Measurements from ENCODE around the gene ANO7. TPM values are rescaled to one million over a fixed set of nuclear protein-coding genes. Genes with fewer than 3 reads are reported as not detected.

Gene ANO7
- total and polyA plus RNA-seq, 2 donors (not counting 1 experiment from before 2014, with no cell fraction given): 0.64 to 1.8 TPM

GRCh38 chr2:241240320-241241004 is 52.0 kb downstream of the ANO7 start:
- H3K27me3 ChIP-seq (replicated peaks in 1 of 4; ENCODE audit: control extremely low read depth in 1 of 4, control insufficient read depth in 3 of 4, insufficient read depth in 4 of 4, low read length in 3 of 4): no peaks in the 10 kb centered on the region
- H3K9ac ChIP-seq (ENCODE audit: low read length): no peak overlapping the region
- H4K20me1 ChIP-seq (ENCODE audit: control insufficient read depth, insufficient read depth, low read length, poor library complexity, severe bottlenecking): no peaks in the 10 kb centered on the region
- WGBS (ENCODE audit: insufficient coverage): 97% methylated on average over 21 of the region's 21 CpGs
- CTCF ChIA-PET: no interaction called here
- Mint-ChIP-seq H3K27me3 (no peaks in the 10 kb centered on the region), H3K9me3 (ENCODE audit: insufficient read depth) (no peaks in the 10 kb centered on the region), H3K4me3 (no peak overlapping the region), H3K4me1 (no peaks in the 10 kb centered on the region), H3K27ac (no peak overlapping the region)
- no peaks in the 10 kb centered on the region for H3K79me2 ChIP-seq (ENCODE audit: control insufficient read depth, insufficient read depth, low read length)
- DNase-seq (no peak), ATAC-seq (ENCODE audit: low read depth) (no peak)
- H3K36me3 ChIP-seq (replicated peaks in 1 of 2; ENCODE audit: control extremely low read depth in 1 of 2, control insufficient read depth in 1 of 2, extremely low read depth in 1 of 2, insufficient read depth in 2 of 2, low read length in 1 of 2): peaks cover 0 to 90% of the 10 kb centered on the region in 2 experiments
- H3K9me3 ChIP-seq (ENCODE audit: control extremely low read depth in 1 of 3, control insufficient read depth in 2 of 3, insufficient read depth in 1 of 3, low read length in 2 of 3): no peaks in the 10 kb centered on the region
- H3K4me1 ChIP-seq (ENCODE audit: control insufficient read depth in 2 of 2, insufficient read depth in 2 of 2, low read length in 2 of 2): no peaks in the 10 kb centered on the region
- intact Hi-C loops (cut with micrococcal nuclease): no loop called here
- H3K4me2 ChIP-seq (replicated peaks; ENCODE audit: low read depth, low read length, poor library complexity, severe bottlenecking): no peak overlapping the region
- POLR2A ChIA-PET: no interaction called here
- no peak overlapping the region for H3K4me3 ChIP-seq (ENCODE audit: control extremely low read depth in 1 of 5, extremely low read depth in 1 of 5, insufficient read depth in 1 of 5, low read depth in 2 of 5, low read length in 4 of 5)
- TF ChIP-seq EZH2 (IDR thresholded peaks at IDR 0.05; ENCODE audit: borderline replicate concordance, insufficient read depth, low read depth, low read length, poor library complexity, severe bottlenecking) (no peak), CTCF (IDR thresholded peaks at IDR 0.05) (no peak)
- no peak overlapping the region for H3K27ac ChIP-seq (ENCODE audit: low read length in 2 of 2)
- H2AFZ ChIP-seq (ENCODE audit: insufficient read depth, low read depth, low read length, poor library complexity, severe bottlenecking): no peak overlapping the region

GRCh38 chr2:241241669-241242068 is 53.2 kb downstream of the ANO7 start:
- Histone ChIP-seq H4K20me1 (ENCODE audit: control insufficient read depth, insufficient read depth, low read length, poor library complexity, severe bottlenecking) (no peaks in the 10 kb centered on the region), H2AFZ (ENCODE audit: insufficient read depth, low read depth, low read length, poor library complexity, severe bottlenecking) (no peak overlapping the region), H3K27me3 (replicated peaks in 1 of 4; ENCODE audit: control extremely low read depth in 1 of 4, control insufficient read depth in 3 of 4, insufficient read depth in 4 of 4, low read length in 3 of 4) (no peaks in the 10 kb centered on the region), H3K9ac (ENCODE audit: low read length) (no peak overlapping the region), H3K36me3 (replicated peaks in 1 of 2; ENCODE audit: control extremely low read depth in 1 of 2, control insufficient read depth in 1 of 2, extremely low read depth in 1 of 2, insufficient read depth in 2 of 2, low read length in 1 of 2) (peaks cover 1 to 87% of the 10 kb centered on the region in 2 experiments), H3K79me2 (ENCODE audit: control insufficient read depth, insufficient read depth, low read length) (no peaks in the 10 kb centered on the region), H3K9me3 (ENCODE audit: control extremely low read depth in 1 of 3, control insufficient read depth in 2 of 3, insufficient read depth in 1 of 3, low read length in 2 of 3) (no peaks in the 10 kb centered on the region), H3K27ac (ENCODE audit: low read length in 2 of 2) (no peak overlapping the region), H3K4me2 (replicated peaks; ENCODE audit: low read depth, low read length, poor library complexity, severe bottlenecking) (no peak overlapping the region), H3K4me1 (ENCODE audit: control insufficient read depth in 2 of 2, insufficient read depth in 2 of 2, low read length in 2 of 2) (no peaks in the 10 kb centered on the region), H3K4me3 (ENCODE audit: control extremely low read depth in 1 of 5, extremely low read depth in 1 of 5, insufficient read depth in 1 of 5, low read depth in 2 of 5, low read length in 4 of 5) (no peak overlapping the region)
- Mint-ChIP-seq H3K4me1 (no peaks in the 10 kb centered on the region), H3K27me3 (no peaks in the 10 kb centered on the region), H3K9me3 (ENCODE audit: insufficient read depth) (no peaks in the 10 kb centered on the region), H3K27ac (no peak overlapping the region), H3K4me3 (no peak overlapping the region)
- WGBS (ENCODE audit: insufficient coverage): 100% methylated on average over 2 of the region's 4 CpGs
- TF ChIP-seq EZH2 (IDR thresholded peaks at IDR 0.05; ENCODE audit: borderline replicate concordance, insufficient read depth, low read depth, low read length, poor library complexity, severe bottlenecking) (no peak), CTCF (IDR thresholded peaks at IDR 0.05) (no peak)
- ChIA-PET CTCF (interaction anchor here (0.8 kb wide), 1 partner anchor 23 kb away, joined by 3 read pairs; no protein-coding TSS in a partner anchor), POLR2A (interaction anchor here (0.6 kb wide), 1 partner anchor 371 kb away, joined by 4 read pairs; no protein-coding TSS in a partner anchor)
- DNase-seq (no peak), ATAC-seq (ENCODE audit: low read depth) (no peak)
- intact Hi-C loops (cut with micrococcal nuclease): no loop called here

All from B cell (primary cell).